NCI-H2171 treated with DMSO at 0.1 percent for 48 hours (cell line): ENCODE measurements around the gene UBAP2.
A peak's percentile ranks its signal among the peaks of the same experiment; 100 is the strongest.

Source experiments
- DNase-seq: peaks from one replicate; lab custom pipeline; 2025; lab: John Stamatoyannopoulos, UW

UBAP2 gene

GRCh38 chr9:34048727-34049629 is at the start of gene UBAP2:
Gene UBAP2 (minus strand): TSS chr9:34048887. CDS start chr9:34017148, 31,739 bp downstream.
- DNase-seq, result peak; percentile 91

GRCh38 chr9:34098307-34098706 is 49.6 kb upstream of the UBAP2 start:
- peak; percentile 5 for DNase-seq

GRCh38 chr9:34097865-34098264 is 49.2 kb upstream of the UBAP2 start:
- no peak for DNase-seq

GRCh38 chr9:34096751-34097150 is 48.1 kb upstream of the UBAP2 start:
- DNase-seq, result no peak

GRCh38 chr9:34093578-34093977 is 44.9 kb upstream of the UBAP2 start:
- DNase-seq, result no peak

GRCh38 chr9:34089311-34089710 is 40.6 kb upstream of the UBAP2 start:
- DNase-seq, result no peak

- DNase-seq, result no peak
Measured at GRCh38 chr9:34087370-34087769, 38.7 kb upstream of the UBAP2 start.

GRCh38 chr9:34086864-34087263 is 38.2 kb upstream of the UBAP2 start:
- no peak for DNase-seq

GRCh38 chr9:34085581-34086500 is 37.2 kb upstream of the UBAP2 start:
- DNase-seq, result no peak

- DNase-seq, result no peak
Measured at GRCh38 chr9:34084562-34084961, 35.9 kb upstream of the UBAP2 start.

GRCh38 chr9:34079181-34079580 is 30.5 kb upstream of the UBAP2 start:
- DNase-seq, result no peak

GRCh38 chr9:34072868-34073590 is 24.3 kb upstream of the UBAP2 start:
- DNase-seq, result peak; percentile 52

GRCh38 chr9:34072410-34072809 is 23.7 kb upstream of the UBAP2 start:
- peak; percentile 12 for DNase-seq

- peak; percentile 1 for DNase-seq
Measured at GRCh38 chr9:34070606-34071324, 22.1 kb upstream of the UBAP2 start.

- no peak for DNase-seq
Measured at GRCh38 chr9:34069831-34070230, 21.1 kb upstream of the UBAP2 start.

GRCh38 chr9:34065541-34065940 is 16.9 kb upstream of the UBAP2 start:
- DNase-seq, result no peak

GRCh38 chr9:34059954-34060353 is 11.3 kb upstream of the UBAP2 start:
- no peak for DNase-seq

GRCh38 chr9:34059281-34059680 is 10.6 kb upstream of the UBAP2 start:
- DNase-seq, result no peak

- no peak for DNase-seq
Measured at GRCh38 chr9:34049630-34050384, 1.1 kb upstream of the UBAP2 start.

- peak; percentile 50 for DNase-seq
Measured at GRCh38 chr9:34047864-34048726, 592 bp downstream of the UBAP2 start.
